ENCODE data around the gene SERGEF.

DNA sequence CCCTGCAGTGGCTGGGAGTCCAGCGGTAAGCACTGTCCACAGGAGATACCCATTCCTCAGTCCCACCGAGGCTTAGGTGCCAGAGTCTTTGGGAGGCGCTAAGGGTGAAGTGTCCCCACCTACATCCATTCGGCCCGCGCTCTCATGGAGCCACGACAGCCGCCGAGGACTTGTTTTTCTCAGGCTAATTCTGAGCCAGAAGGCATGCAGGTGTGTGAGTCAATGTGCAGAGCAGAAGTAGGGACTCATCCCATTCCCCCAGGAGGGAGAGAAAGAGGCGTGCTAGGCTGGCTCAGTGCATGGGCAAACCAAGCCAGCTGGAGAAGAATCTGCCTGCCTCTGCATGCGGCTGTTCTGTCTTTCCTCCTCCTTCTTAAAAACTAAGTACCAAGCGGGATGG is 231.6 kb downstream of the SERGEF start:
- TF ChIP-seq, protein P1, sequence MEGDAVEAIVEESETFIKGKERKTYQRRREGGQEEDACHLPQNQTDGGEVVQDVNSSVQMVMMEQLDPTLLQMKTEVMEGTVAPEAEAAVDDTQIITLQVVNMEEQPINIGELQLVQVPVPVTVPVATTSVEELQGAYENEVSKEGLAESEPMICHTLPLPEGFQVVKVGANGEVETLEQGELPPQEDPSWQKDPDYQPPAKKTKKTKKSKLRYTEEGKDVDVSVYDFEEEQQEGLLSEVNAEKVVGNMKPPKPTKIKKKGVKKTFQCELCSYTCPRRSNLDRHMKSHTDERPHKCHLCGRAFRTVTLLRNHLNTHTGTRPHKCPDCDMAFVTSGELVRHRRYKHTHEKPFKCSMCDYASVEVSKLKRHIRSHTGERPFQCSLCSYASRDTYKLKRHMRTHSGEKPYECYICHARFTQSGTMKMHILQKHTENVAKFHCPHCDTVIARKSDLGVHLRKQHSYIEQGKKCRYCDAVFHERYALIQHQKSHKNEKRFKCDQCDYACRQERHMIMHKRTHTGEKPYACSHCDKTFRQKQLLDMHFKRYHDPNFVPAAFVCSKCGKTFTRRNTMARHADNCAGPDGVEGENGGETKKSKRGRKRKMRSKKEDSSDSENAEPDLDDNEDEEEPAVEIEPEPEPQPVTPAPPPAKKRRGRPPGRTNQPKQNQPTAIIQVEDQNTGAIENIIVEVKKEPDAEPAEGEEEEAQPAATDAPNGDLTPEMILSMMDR (IDR thresholded peaks at IDR 0.05): no peak
- TF ChIP-seq POLR2A (IDR thresholded peaks at IDR 0.05): no peak

All from body of pancreas (tissue), 4 donors.